CD14-positive monocyte (primary cell): Measurements from ENCODE around the gene NPAS4. TPM values are rescaled to one million over a fixed set of nuclear protein-coding genes. Genes with fewer than 3 reads are reported as not detected.
"Not testable (repeated sequence)": the region's sequence is repeated elsewhere in the genome, so short reads cannot be mapped to it uniquely, and the experiment has no call there.

Experiments
- DNase-seq, 3 donors: peaks; one replicate each; pipeline ENCODE4 v3.0.0-alpha.2; 2011 to 2022
- H2AFZ ChIP-seq: 2 replicates; pipeline ENCODE4 v1.6.0; 2012; ENCODE audit warnings: mild to moderate bottlenecking, low read depth, low read length, inconsistent platforms; ENCODE audit not compliant: insufficient read depth, poor library complexity, severe bottlenecking
- H3K27ac ChIP-seq, 2 donors: 1 replicate in 1 of 2; 2 replicates in 1 of 2; pipeline ENCODE4 v1.5.1; 2012 to 2013; ENCODE audit warnings: low read length in 2 of 2, control low read depth in 1 of 2, inconsistent platforms in 1 of 2, low read depth in 1 of 2, mild to moderate bottlenecking in 1 of 2
- H3K27me3 ChIP-seq, 2 donors: one replicate each; pipeline versions ENCODE4 v1.6.0 to v1.6.1; 2011 to 2013; ENCODE audit warnings: low read length in 2 of 2; ENCODE audit not compliant: control insufficient read depth in 2 of 2, insufficient read depth in 2 of 2
- H3K36me3 ChIP-seq, 2 donors: replicated peaks in 1 of 2; 1 replicate in 1 of 2; 2 replicates in 1 of 2; pipeline versions ENCODE4 v1.5.1 to v1.6.1; 2012 to 2013; ENCODE audit warnings: low read length in 2 of 2, control low read depth in 1 of 2, inconsistent platforms in 1 of 2, mild to moderate bottlenecking in 1 of 2; ENCODE audit not compliant: insufficient read depth in 2 of 2, control insufficient read depth in 1 of 2
- H3K4me1 ChIP-seq, 2 donors: 1 replicate in 1 of 2; 2 replicates in 1 of 2; pipeline versions ENCODE4 v1.5.1 to v1.6.1; 2012 to 2013; ENCODE audit warnings: low read length in 2 of 2, control low read depth in 1 of 2, inconsistent platforms in 1 of 2, mild to moderate bottlenecking in 1 of 2, moderate library complexity in 1 of 2; ENCODE audit not compliant: insufficient read depth in 2 of 2, control insufficient read depth in 1 of 2
- H3K4me2 ChIP-seq: replicated peaks from 2 replicates; pipeline ENCODE3; 2012; ENCODE audit warnings: low read length, moderate library complexity, mild to moderate bottlenecking; ENCODE audit not compliant: poor library complexity, severe bottlenecking; ENCODE audit errors: extremely low read depth
- H3K4me3 ChIP-seq, 3 experiments: fragments of 200-600 bp in 1 of 3; sonication (generic) in 1 of 3; replicated peaks in 1 of 3; 1 replicate in 2 of 3; 2 replicates in 1 of 3; pipeline ENCODE4 v1.5.1; 2011 to 2013; ENCODE audit warnings: low read length in 3 of 3, mild to moderate bottlenecking in 3 of 3, control low read depth in 2 of 3, low read depth in 2 of 3, inconsistent platforms in 1 of 3, moderate library complexity in 1 of 3
- H3K79me2 ChIP-seq: 2 replicates; pipeline ENCODE4 v1.6.0; 2012; ENCODE audit warnings: mild to moderate bottlenecking, control low read depth, inconsistent platforms, low read length, moderate library complexity; ENCODE audit not compliant: insufficient read depth
- H3K9ac ChIP-seq: 2 replicates; pipeline ENCODE4 v1.6.0; 2017; ENCODE audit warnings: low read length, mild to moderate bottlenecking; ENCODE audit not compliant: insufficient read depth, poor library complexity, severe bottlenecking
- H3K9me3 ChIP-seq, 2 donors: replicated peaks in 1 of 2; 1 replicate in 1 of 2; 2 replicates in 1 of 2; pipeline versions ENCODE4 v1.5.1 to v1.6.1; 2012 to 2013; ENCODE audit warnings: low read length in 2 of 2, control low read depth in 1 of 2; ENCODE audit not compliant: control insufficient read depth in 1 of 2, insufficient read depth in 1 of 2
- H4K20me1 ChIP-seq: 2 replicates; pipeline ENCODE4 v1.6.0; 2012; ENCODE audit warnings: mild to moderate bottlenecking, low read length, control low read depth, moderate library complexity; ENCODE audit not compliant: insufficient read depth
- H3K27ac Mint-ChIP-seq, 7 donors: one replicate each; pipeline ENCODE4 v1.8.0; 2020; ENCODE audit warnings: mild to moderate bottlenecking in 7 of 7, mixed read lengths in 7 of 7, moderate library complexity in 6 of 7, inconsistent platforms in 2 of 7
- H3K27me3 Mint-ChIP-seq, 3 donors: one replicate each; pipeline ENCODE4 v1.8.0; 2021 to 2022; ENCODE audit warnings: low read depth in 3 of 3, mild to moderate bottlenecking in 3 of 3, mixed read lengths in 3 of 3, moderate library complexity in 3 of 3, inconsistent platforms in 1 of 3
- H3K36me3 Mint-ChIP-seq, 2 donors: one replicate each; pipeline ENCODE4 v1.8.0; 2020; ENCODE audit warnings: mixed read lengths in 2 of 2, inconsistent platforms in 1 of 2, mild to moderate bottlenecking in 1 of 2
- H3K4me1 Mint-ChIP-seq: one replicate; pipeline ENCODE4 v1.8.0; 2020; ENCODE audit warnings: mild to moderate bottlenecking, mixed read lengths
- H3K4me3 Mint-ChIP-seq, 2 donors: one replicate each; pipeline ENCODE4 v1.8.0; 2020; ENCODE audit warnings: mild to moderate bottlenecking in 2 of 2, mixed read lengths in 2 of 2, moderate library complexity in 1 of 2
- H3K9me3 Mint-ChIP-seq, 7 donors: one replicate each; pipeline ENCODE4 v1.8.0; 2020 to 2022; ENCODE audit warnings: mixed read lengths in 7 of 7, mild to moderate bottlenecking in 6 of 7, moderate library complexity in 6 of 7, inconsistent platforms in 2 of 7
- CTCF ChIP-seq: fragments of 200-600 bp; IDR thresholded peaks from one replicate; pipeline ENCODE4 v1.8.0; 2022; ENCODE audit warnings: antibody characterized with exemption, mild to moderate bottlenecking
- WGBS: methylation state at CpG from one replicate; pipeline ENCODE4 v1.1.5; 2013; ENCODE audit warnings: missing lambda C conversion rate; ENCODE audit not compliant: insufficient coverage; 5-methylcytosine and 5-hydroxymethylcytosine counted together
- intact Hi-C, 2 donors: fragments of 100-400 bp; cut with micrococcal nuclease; formaldehyde crosslinking; loops; one replicate each; pipeline versions ENCODE4 v1.15.0 to v1.15.1; 2023
- polyA plus RNA-seq, 3 donors: library from polyadenylated mRNA; depleted of rRNA in 1 of 3; unstranded in 2 of 3; stranded (reverse) in 1 of 3; fragments of 300-500 nt in 2 of 3; fragments of >200 nt in 1 of 3; fragmentation: Illumina TruSeq in 2 of 3; gene quantifications; 1 replicate in 2 of 3; 2 replicates in 1 of 3; pipeline ENCODE4 v1.2.3, GENCODE V29; 2012 to 2021

Gene NPAS4
- polyA plus RNA-seq, 3 donors: not detected

DNA sequence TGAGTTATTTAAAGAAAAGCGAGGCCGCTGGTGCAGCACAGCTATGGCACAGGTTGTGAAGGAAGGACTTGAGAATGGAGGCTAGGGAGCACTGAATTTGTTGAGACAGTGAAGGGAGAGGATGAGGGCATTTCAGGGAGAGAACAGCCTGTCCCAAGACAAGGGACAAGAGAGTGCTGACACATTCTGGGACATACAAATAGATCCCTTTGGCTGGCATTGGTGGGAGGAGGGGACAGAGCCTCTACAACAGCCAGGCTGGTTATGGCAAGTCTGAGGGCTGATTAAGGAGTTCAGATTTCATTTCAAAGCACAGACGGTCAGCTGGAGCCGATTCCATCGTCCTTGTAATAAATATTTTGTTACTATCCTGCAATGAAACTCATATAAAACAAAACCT is 47.6 kb upstream of the NPAS4 start:
- Histone ChIP-seq H3K27me3 (peaks cover 10 to 40% of the 10 kb centered on the region in 2 donors), H4K20me1 (no peaks in the 10 kb centered on the region), H2AFZ (no peak overlapping the region), H3K9ac (no peak overlapping the region), H3K9me3 (no peaks in the 10 kb centered on the region), H3K4me3 (no peak overlapping the region), H3K4me2 (no peak overlapping the region), H3K36me3 (no peaks in the 10 kb centered on the region), H3K4me1 (peaks cover 17 to 20% of the 10 kb centered on the region in 2 donors), H3K27ac (no peak overlapping the region), H3K79me2 (no peaks in the 10 kb centered on the region)
- H3K4me1 Mint-ChIP-seq: peaks cover 12% of the 10 kb centered on the region
- peaks cover 0 to 11% (median 2%) of the 10 kb centered on the region in 7 donors for H3K9me3 Mint-ChIP-seq
- H3K27me3 Mint-ChIP-seq: peaks cover 29 to 49% (median 35%) of the 10 kb centered on the region in 3 donors
- intact Hi-C loops: no loop called here
- DNase-seq: no peak
- peaks cover 0 to 3% of the 10 kb centered on the region in 2 donors for H3K36me3 Mint-ChIP-seq
- no peak overlapping the region for H3K27ac Mint-ChIP-seq
- 100% methylated on average over 1 of the region's 5 CpGs for WGBS
- H3K4me3 Mint-ChIP-seq: peak overlapping the region in 1 of 2 donors; percentile 64
- no peak for TF ChIP-seq CTCF

GRCh38 chr11:66373690-66374287 is 47.0 kb upstream of the NPAS4 start:
- H3K79me2 ChIP-seq, H2AFZ ChIP-seq, intact Hi-C loops, H3K27ac ChIP-seq, H3K9ac ChIP-seq, H3K36me3 Mint-ChIP-seq, H3K27ac Mint-ChIP-seq, H3K4me2 ChIP-seq, DNase-seq, H3K36me3 ChIP-seq, H3K9me3 ChIP-seq, H4K20me1 ChIP-seq, H3K4me3 ChIP-seq: not testable (repeated sequence)
- Histone ChIP-seq H3K27me3 (peaks cover 10 to 40% of the 10 kb centered on the region in 2 donors), H3K4me1 (peaks cover 17 to 20% of the 10 kb centered on the region in 2 donors)
- peaks cover 0 to 11% (median 2%) of the 10 kb centered on the region in 7 donors for H3K9me3 Mint-ChIP-seq
- H3K4me1 Mint-ChIP-seq: peaks cover 12% of the 10 kb centered on the region
- 93% methylated on average over 4 of the region's 9 CpGs for WGBS
- peak overlapping the region in 1 of 2 donors; percentile 30 for H3K4me3 Mint-ChIP-seq
- H3K27me3 Mint-ChIP-seq: peaks cover 29 to 49% (median 35%) of the 10 kb centered on the region in 3 donors

DNA sequence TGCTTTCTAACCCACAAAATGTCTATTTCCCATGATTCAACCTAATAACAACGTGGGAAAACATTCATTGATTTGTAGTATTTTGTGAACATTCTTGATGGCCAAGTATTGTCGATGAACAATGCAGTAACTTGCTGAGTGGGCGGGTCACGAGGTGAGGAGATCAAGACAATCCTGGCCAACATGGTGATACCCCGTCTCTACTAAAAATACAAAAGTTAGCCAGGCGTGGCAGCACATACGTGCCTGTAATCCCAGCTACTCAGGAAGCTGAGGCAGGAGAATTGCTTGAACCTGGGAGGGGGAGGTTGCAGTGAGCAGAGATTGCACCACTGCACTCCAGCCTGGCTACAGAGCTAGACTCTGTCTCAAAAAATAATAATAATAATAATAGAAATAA is 40.6 kb upstream of the NPAS4 start:
- not testable (repeated sequence) for H2AFZ ChIP-seq, H3K4me2 ChIP-seq, DNase-seq, H3K36me3 Mint-ChIP-seq, H3K27me3 ChIP-seq, H3K4me3 Mint-ChIP-seq, H3K27ac ChIP-seq, H3K4me1 Mint-ChIP-seq, H3K27ac Mint-ChIP-seq, H3K9me3 ChIP-seq, H4K20me1 ChIP-seq, H3K4me1 ChIP-seq, H3K9ac ChIP-seq, H3K4me3 ChIP-seq, H3K9me3 Mint-ChIP-seq, H3K79me2 ChIP-seq, H3K36me3 ChIP-seq
- 79% methylated on average over 3 of the region's 7 CpGs for WGBS
- H3K27me3 Mint-ChIP-seq: peaks cover 4 to 18% (median 6%) of the 10 kb centered on the region in 3 donors
- intact Hi-C loops: loop anchor here in 1 of 2 donors (10.0 kb wide), 1 partner anchor 65 kb away; the partner anchor contains the start of gene CD248

DNA sequence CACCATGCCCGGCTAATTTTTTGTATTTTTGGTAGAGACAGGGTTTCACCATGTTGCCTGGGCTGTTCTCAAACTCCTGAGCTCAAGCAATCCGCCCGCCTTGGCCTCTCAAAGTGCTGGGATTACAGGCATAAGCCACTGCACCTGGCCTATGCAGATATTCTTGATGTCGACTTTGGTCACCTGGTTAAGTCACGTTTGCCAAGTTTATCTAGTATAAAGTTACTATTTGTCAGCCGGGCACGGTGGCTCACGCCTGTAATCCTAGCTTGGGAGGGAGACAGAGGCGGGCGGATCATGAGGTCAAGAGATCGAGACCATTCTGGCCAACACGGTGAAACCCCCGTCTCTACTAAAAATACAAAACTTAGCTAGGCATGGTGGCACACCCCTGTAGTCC is 36.5 kb upstream of the NPAS4 start:
- not testable (repeated sequence) for DNase-seq, H3K36me3 Mint-ChIP-seq, H3K9ac ChIP-seq, H3K4me3 Mint-ChIP-seq, H3K4me2 ChIP-seq, H3K4me1 Mint-ChIP-seq, H2AFZ ChIP-seq, H3K27me3 ChIP-seq, H3K36me3 ChIP-seq, H3K4me1 ChIP-seq, H3K4me3 ChIP-seq, H3K9me3 ChIP-seq, H3K79me2 ChIP-seq, H3K9me3 Mint-ChIP-seq, H4K20me1 ChIP-seq, H3K27ac ChIP-seq
- intact Hi-C loops: loop anchor here in 1 of 2 donors (10.0 kb wide), 1 partner anchor 70 kb away; the partner anchor contains the start of gene CD248
- Mint-ChIP-seq H3K27ac (peak overlapping the region in 1 of 7 donors; percentile 57), H3K27me3 (peaks cover 6 to 18% (median 9%) of the 10 kb centered on the region in 3 donors)
- WGBS: 96% methylated on average over 9 of the region's 13 CpGs
